ENCODE data around the gene BTBD9.

DNA sequence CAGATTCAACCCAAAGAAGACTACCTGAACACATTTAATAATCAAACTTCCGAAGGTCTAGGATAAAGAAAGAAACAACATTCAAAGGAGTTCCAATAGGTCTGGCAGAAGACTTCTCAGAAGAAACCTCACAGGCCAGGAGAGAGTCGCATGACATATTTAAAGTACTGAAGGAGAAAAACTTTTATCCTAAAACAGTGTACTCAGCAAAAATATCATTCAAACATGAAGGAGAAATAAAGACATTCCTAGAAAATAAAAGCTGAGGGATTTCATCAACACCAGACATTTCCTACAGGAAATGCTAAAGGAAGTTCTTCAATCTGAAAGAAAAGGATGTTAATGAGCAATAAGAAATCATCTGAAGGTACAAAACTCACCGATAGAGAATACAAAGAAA is 108.6 kb downstream of the BTBD9 start:
- TF ChIP-seq POLR2A (IDR thresholded peaks at IDR 0.05): no peak
- TF ChIP-seq CTCF (IDR thresholded peaks at IDR 0.05): no peak
- TF ChIP-seq POLR2AphosphoS5 (IDR thresholded peaks at IDR 0.05; ENCODE audit: insufficient read depth in 1 of 2, low read depth in 1 of 2): no peak

All from vagina (tissue), 2 donors.